Measurements from ENCODE around the gene RRP15.

RRP15 gene

DNA sequence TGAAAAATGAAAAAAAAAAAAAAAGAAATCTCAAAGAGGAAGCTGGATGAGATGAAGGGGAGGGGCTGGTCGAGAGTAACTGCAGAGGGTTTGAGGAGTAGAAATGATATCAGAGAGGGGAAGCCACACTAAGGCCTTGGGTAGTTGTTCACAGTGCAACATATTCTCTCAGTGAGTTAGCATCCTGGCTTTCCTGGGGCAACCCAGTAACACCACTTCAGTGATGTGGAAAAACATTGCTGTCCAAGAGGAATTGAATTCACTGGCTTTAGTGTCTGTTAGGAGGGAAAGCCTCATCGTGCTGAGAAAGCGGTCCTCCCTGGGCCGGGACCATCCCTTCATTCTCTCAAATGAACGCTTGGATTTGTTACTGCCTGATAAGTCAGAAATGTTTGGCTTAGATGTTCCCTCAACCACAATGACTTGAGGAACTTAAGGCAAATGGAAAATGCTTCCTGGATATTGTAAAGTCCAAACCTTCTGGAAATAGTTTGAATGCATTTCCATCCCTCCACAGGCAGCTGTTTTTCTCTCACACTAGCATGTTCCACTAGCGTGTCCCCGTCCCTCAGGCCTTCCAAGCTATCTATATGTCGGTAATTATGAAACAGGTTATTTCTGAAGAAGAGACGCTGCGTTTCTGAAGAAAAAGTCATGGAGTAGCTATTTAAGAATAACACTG is 72.3 kb downstream of the RRP15 start:
- no peaks in the 10 kb centered on the region for H3K27me3 ChIP-seq (ENCODE audit: control insufficient read depth, insufficient read depth, low read length)
- no peak overlapping the region for H3K27ac ChIP-seq (ENCODE audit: low read depth, low read length)
- peaks cover 8% of the 10 kb centered on the region for H3K4me1 ChIP-seq (ENCODE audit: control insufficient read depth, insufficient read depth, low read length)
- H3K4me3 ChIP-seq (ENCODE audit: low read length) = no peak overlapping the region
- H3K36me3 ChIP-seq (ENCODE audit: control insufficient read depth, insufficient read depth, low read length) = no peaks in the 10 kb centered on the region
- no peak overlapping the region for H3K9ac ChIP-seq (ENCODE audit: low read length)

DNA sequence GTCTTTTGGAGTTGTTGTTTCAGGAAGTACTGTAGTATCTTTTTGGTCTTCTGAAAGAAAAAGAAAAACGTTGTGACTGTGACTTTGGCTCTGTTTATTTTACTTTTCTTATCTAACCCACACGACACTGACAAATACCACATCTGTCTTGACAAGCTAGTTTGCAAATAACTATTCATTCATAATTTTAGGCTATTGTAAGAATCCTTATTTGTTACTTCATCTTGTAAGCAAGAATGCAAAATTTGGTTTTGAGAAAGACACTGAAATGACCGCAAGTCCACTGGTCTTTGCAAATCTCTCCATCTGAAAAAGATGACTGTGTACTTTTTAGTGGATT is 72.8 kb downstream of the RRP15 start:
- Histone ChIP-seq H3K27ac (ENCODE audit: low read depth, low read length) (no peak overlapping the region), H3K4me3 (ENCODE audit: low read length) (no peak overlapping the region), H3K36me3 (ENCODE audit: control insufficient read depth, insufficient read depth, low read length) (no peaks in the 10 kb centered on the region), H3K9ac (ENCODE audit: low read length) (no peak overlapping the region), H3K27me3 (ENCODE audit: control insufficient read depth, insufficient read depth, low read length) (no peaks in the 10 kb centered on the region), H3K4me1 (ENCODE audit: control insufficient read depth, insufficient read depth, low read length) (peaks cover 10% of the 10 kb centered on the region)

DNA sequence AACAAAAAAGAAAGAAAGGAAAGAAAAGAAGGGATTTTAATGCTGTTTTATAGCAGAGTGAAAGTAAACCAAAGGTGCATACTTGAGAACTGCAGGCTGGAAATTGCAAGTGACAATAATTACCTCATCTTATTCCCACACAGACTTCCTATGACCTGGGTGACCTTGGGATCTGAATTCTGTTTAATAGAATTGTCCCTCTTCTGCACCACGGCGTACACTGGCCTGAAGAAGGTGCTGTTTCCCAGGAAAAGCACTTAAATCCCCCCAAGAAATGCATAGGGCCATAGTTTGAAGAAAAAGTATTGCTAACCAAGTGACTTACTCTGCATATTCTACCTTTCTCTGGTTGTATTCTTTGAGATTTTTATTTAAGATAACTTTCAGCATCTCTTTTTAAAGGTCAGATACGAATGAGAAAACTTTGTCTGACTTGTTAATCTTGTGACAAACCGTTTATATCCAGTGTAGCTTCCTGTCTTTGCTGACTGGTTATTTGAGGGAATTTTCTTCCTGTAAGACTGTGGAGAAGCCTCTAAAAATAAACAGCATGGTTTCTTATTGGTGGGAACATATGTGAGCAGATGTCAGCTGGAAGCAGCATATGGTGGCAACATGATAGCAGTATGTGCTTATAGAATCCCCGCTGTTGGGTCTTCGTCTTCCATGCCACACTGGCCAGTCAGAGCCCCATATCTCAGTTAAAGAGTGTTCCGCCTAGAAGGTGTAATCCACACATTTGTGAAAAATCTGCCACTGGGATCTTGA is 76.4 kb downstream of the RRP15 start:
- Histone ChIP-seq H3K9ac (ENCODE audit: low read length) (no peak overlapping the region), H3K4me1 (ENCODE audit: control insufficient read depth, insufficient read depth, low read length) (peaks cover 13% of the 10 kb centered on the region), H3K27me3 (ENCODE audit: control insufficient read depth, insufficient read depth, low read length) (no peaks in the 10 kb centered on the region), H3K36me3 (ENCODE audit: control insufficient read depth, insufficient read depth, low read length) (no peaks in the 10 kb centered on the region), H3K4me3 (ENCODE audit: low read length) (no peak overlapping the region), H3K27ac (ENCODE audit: low read depth, low read length) (no peak overlapping the region)

DNA sequence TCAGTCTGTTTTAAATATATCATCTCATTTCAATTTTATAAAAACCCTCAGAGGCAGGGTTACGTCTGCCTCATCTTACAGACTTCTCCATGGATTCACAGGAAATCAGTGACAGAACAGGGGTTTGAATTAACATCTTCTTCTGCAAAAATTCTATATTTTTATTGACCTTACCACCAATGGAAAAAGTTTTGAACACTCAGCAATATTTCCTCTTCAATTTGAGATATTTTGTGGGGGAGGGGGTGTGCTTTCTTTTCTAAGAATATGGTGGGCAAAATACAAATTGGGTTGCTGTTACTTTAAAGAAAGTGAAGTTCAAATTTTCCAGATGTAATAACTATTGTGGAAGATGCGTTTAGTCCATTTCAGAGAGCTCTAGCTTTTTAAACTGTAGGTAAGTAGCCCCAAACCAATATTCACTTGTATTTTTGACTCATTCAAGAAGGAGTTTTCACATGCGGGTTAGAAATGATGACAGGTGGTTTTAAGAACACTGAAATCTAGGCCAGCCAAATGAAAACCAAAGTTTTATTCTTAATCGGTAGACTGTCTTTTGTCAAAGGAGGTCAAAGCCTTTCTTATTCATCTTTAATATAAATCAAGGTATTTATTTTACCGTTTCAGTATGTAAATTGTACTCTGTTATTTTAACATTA is 77.5 kb downstream of the RRP15 start:
- Histone ChIP-seq H3K27me3 (ENCODE audit: control insufficient read depth, insufficient read depth, low read length) (no peaks in the 10 kb centered on the region), H3K4me1 (ENCODE audit: control insufficient read depth, insufficient read depth, low read length) (peaks cover 18% of the 10 kb centered on the region), H3K27ac (ENCODE audit: low read depth, low read length) (no peak overlapping the region), H3K4me3 (ENCODE audit: low read length) (no peak overlapping the region), H3K36me3 (ENCODE audit: control insufficient read depth, insufficient read depth, low read length) (no peaks in the 10 kb centered on the region), H3K9ac (ENCODE audit: low read length) (no peak overlapping the region)

DNA sequence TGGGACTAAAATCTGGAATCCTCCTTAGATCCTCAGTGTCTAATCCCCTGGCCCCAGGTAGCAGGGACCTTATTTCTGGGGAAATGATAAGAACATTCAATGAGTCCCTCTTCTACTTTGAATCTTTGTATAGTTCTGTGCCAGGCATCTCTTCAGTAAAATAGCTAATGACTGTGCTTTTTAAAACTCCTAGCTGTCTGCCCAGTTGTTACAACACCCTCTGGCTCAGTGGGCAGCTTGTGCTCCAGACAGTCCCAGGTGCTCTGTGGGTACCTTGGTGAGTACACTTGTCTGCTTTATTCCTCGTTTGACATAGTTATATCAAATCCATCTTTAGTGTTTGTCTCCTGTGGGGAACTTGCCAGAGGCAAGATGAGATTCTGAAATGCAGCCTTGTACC is 78.0 kb downstream of the RRP15 start:
- H3K36me3 ChIP-seq (ENCODE audit: control insufficient read depth, insufficient read depth, low read length) = no peaks in the 10 kb centered on the region
- H3K4me1 ChIP-seq (ENCODE audit: control insufficient read depth, insufficient read depth, low read length) = peaks cover 18% of the 10 kb centered on the region
- H3K27me3 ChIP-seq (ENCODE audit: control insufficient read depth, insufficient read depth, low read length) = no peaks in the 10 kb centered on the region
- H3K4me3 ChIP-seq (ENCODE audit: low read length) = no peak overlapping the region
- H3K27ac ChIP-seq (ENCODE audit: low read depth, low read length) = no peak overlapping the region
- H3K9ac ChIP-seq (ENCODE audit: low read length) = no peak overlapping the region

DNA sequence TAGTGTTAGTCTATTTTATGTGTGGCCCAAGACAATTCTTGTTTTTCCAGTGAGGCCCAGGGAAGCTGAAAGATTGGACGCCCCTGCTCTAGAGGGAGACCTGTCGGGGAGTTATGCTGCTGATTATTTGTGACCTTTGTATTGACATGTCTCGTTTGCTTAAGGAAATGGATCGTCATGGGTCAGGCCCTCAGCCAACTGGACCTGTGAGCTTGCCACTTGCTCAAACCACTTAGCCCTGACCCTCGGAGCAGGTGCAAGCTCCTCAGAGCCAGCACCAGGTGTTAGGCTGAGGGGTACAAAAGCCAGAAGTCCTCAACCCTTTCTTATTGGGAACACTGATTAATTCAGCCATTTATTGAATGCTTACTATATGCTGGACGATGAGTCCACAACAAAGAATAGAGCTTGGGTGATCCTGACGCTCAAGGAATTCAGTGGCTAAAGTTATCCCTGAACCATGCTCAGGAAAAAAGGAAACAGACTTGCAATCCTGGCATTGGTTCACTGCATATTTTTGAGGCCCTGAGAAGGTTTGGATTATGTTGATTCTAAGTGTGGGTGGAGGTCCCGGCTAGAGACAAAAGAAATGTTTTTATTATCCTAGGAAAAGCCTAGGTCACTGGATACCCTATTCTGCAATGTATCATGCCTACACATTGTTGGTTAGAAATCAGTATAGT is 79.1 kb downstream of the RRP15 start:
- Histone ChIP-seq H3K27ac (ENCODE audit: low read depth, low read length) (peak overlapping the region; percentile 19), H3K36me3 (ENCODE audit: control insufficient read depth, insufficient read depth, low read length) (no peaks in the 10 kb centered on the region)

DNA sequence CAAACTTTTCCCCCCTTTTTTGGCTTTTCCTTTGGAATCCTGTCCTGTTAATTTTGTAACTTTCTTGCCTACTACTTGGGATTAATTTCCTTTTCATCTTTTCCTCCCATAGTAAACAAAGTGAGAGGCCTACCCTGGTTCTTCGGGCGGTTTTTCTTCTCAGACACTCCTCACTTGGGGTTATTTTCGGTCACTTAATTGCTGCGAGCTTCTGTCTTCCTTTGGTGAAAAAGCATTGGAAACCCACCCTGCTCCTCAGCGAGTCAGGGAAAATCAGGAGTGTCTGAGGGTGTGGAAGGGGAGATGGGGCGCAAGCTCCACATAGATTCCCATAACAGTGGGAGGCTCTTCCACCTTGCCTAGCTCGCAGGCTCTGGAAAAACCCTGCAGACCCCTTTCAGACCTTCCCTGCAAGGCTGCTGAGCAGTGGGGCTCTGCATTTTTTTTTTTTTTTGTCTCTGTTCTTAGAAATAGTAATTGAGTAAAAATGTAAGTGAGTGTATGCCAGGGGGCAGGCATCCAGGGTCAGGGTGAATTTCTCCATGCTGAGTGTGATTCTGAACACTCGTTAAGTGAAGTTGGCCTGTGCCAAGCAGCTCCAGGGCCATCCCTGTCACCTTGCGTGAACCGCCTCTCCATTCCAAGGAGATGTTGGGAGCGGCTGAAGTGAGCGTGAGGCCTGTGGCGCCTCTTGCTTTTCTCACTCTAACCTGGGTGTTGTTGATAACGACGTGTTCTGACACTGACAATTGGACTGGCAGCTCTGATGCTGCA is 80.3 kb downstream of the RRP15 start:
- H3K4me1 ChIP-seq (ENCODE audit: control insufficient read depth, insufficient read depth, low read length) = peaks cover 20% of the 10 kb centered on the region
- H3K27ac ChIP-seq (ENCODE audit: low read depth, low read length) = peak overlapping the region; percentile 27
- H3K36me3 ChIP-seq (ENCODE audit: control insufficient read depth, insufficient read depth, low read length) = no peaks in the 10 kb centered on the region
- no peak overlapping the region for H3K4me3 ChIP-seq (ENCODE audit: low read length)
- no peak overlapping the region for H3K9ac ChIP-seq (ENCODE audit: low read length)
- no peaks in the 10 kb centered on the region for H3K27me3 ChIP-seq (ENCODE audit: control insufficient read depth, insufficient read depth, low read length)

More for the DNA sequence above, 79.1 kb downstream of the RRP15 start:
- Histone ChIP-seq H3K9ac (ENCODE audit: low read length) (no peak overlapping the region), H3K4me1 (ENCODE audit: control insufficient read depth, insufficient read depth, low read length) (peaks cover 18% of the 10 kb centered on the region), H3K4me3 (ENCODE audit: low read length) (no peak overlapping the region), H3K27me3 (ENCODE audit: control insufficient read depth, insufficient read depth, low read length) (no peaks in the 10 kb centered on the region)

DNA sequence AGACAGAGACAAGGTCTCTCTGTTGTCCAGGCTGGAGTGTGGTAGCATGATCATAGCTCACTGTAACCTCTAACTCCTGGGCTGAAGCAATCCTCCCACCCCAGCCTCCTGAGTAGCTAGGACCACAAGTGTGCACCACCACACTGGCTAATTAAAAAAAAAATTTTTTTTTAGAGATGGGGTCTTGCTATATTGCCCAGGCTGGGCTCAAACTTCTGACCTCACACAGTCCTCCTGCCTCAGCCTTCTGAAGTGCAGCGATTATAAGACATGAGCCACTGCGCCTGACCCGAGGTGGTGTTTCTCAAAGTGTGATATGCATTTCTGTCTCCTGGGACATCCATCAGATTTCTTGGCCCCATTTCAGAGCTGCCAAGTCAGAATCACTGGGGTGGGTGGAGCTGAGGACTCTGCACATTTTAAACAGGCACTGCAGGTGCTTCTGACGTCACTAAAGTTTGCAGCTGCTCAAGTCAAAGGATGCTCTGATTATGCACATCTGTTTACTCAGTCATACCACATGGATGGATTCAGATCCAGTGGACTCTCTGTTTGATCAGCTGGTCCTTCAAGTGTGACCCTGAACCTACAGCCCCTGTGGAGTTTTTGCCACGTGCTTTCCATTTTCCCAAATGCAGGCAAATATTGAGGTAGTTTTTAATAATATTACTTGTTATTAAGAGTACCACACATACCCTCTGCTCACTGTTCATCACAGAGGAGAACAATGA is 81.4 kb downstream of the RRP15 start:
- Histone ChIP-seq H3K9ac (ENCODE audit: low read length) (no peak overlapping the region), H3K4me3 (ENCODE audit: low read length) (no peak overlapping the region), H3K27me3 (ENCODE audit: control insufficient read depth, insufficient read depth, low read length) (no peaks in the 10 kb centered on the region), H3K27ac (ENCODE audit: low read depth, low read length) (no peak overlapping the region), H3K36me3 (ENCODE audit: control insufficient read depth, insufficient read depth, low read length) (no peaks in the 10 kb centered on the region), H3K4me1 (ENCODE audit: control insufficient read depth, insufficient read depth, low read length) (peaks cover 16% of the 10 kb centered on the region)

DNA sequence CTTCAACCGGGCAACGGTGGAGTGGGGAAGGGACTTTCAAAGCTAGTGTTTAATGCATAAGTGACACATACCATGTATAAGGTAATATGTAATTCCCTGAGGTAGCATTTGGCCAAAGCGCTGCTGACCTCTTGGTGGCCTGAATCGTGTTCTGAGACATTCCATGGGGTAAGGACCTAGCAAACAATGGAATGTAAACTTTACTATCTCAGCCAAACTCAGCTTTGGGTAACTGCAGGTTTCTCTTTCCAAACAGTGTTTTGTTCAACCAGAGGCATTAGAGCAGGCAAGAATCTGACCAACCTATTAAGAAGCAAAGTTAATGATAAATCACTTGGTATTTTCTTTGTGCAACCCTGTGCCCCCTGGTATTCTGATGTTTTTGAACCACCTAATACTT is 82.0 kb downstream of the RRP15 start:
- Histone ChIP-seq H3K27ac (ENCODE audit: low read depth, low read length) (no peak overlapping the region), H3K27me3 (ENCODE audit: control insufficient read depth, insufficient read depth, low read length) (no peaks in the 10 kb centered on the region), H3K9ac (ENCODE audit: low read length) (no peak overlapping the region), H3K4me1 (ENCODE audit: control insufficient read depth, insufficient read depth, low read length) (peaks cover 18% of the 10 kb centered on the region), H3K36me3 (ENCODE audit: control insufficient read depth, insufficient read depth, low read length) (no peaks in the 10 kb centered on the region), H3K4me3 (ENCODE audit: low read length) (no peak overlapping the region)

DNA sequence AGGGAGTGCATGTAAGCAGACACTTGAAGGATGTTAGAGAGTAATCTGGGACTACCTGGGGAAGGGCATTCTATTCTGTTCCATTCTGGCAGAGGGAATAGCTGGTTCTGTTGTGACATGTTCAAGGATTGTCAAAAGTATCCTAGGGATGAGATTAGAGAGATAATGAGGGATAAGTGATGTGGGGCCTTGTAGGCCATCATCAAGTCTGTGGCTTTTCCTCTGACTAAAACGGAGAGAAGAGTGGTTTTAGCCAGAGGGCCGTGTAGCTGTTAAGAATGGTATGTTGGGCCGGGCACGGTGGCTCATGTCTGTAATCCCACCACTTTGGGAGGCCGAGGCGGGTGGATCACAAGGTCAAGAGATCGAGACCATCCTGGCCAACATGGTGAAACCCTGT is 83.6 kb downstream of the RRP15 start:
- Histone ChIP-seq H3K27ac (ENCODE audit: low read depth, low read length) (no peak overlapping the region), H3K27me3 (ENCODE audit: control insufficient read depth, insufficient read depth, low read length) (no peaks in the 10 kb centered on the region), H3K9ac (ENCODE audit: low read length) (no peak overlapping the region), H3K36me3 (ENCODE audit: control insufficient read depth, insufficient read depth, low read length) (no peaks in the 10 kb centered on the region), H3K4me3 (ENCODE audit: low read length) (no peak overlapping the region), H3K4me1 (ENCODE audit: control insufficient read depth, insufficient read depth, low read length) (peaks cover 14% of the 10 kb centered on the region)

DNA sequence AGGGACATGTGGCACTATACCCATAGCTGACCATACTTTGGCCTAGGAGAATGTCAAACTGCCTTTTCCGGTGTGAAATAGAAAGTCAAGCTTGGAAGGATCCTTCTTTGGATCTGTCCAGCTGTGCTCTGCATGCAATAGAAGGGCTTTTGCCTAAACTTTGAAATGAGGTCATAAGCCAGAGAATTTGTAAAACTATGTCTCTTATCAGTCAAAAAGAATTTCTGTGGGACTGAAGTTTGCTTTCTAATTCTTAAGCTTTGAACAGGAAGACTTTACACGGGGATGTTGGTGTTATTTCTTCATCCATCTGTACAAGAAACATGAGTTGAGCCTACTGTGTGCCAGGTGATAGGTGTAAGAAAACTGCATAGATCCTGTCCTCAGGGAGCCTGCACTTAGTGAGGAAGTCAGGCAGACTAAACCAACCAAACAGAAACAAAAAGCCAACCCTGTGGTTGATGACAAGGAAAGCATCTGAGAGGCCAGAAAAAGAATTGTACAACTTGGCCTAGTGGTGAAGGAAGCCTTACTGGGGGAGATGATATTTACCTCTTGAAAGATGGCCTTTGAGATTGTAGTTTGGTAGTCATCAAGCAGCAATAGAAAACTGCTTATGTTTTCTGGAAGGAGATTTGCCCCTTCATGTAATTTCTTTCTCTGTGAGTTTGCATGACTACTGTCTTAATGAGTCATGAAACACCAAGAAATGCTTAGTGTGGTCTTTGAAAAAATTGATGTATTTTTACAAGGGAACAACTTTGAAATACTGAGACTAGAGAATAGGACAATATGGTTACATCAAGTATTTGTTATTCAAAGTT is 84.8 kb downstream of the RRP15 start:
- Histone ChIP-seq H3K27ac (ENCODE audit: low read depth, low read length) (no peak overlapping the region), H3K9ac (ENCODE audit: low read length) (no peak overlapping the region), H3K4me3 (ENCODE audit: low read length) (no peak overlapping the region), H3K36me3 (ENCODE audit: control insufficient read depth, insufficient read depth, low read length) (no peaks in the 10 kb centered on the region), H3K27me3 (ENCODE audit: control insufficient read depth, insufficient read depth, low read length) (no peaks in the 10 kb centered on the region), H3K4me1 (ENCODE audit: control insufficient read depth, insufficient read depth, low read length) (peaks cover 19% of the 10 kb centered on the region)

All from rectal smooth muscle tissue (tissue), 1 donor.